Subcutaneous adipose tissue (tissue), 4 donors: ENCODE measurements around the gene SMR3B. TPM values are rescaled to one million over a fixed set of nuclear protein-coding genes. Genes with fewer than 3 reads are reported as not detected.

Source experiments
- total RNA-seq, 4 donors: library from RNA; depleted of rRNA; stranded (reverse); fragments of >200 nt; gene quantifications; one replicate each; pipeline ENCODE4 v1.1.0, GENCODE V29; 2016
- TF ChIP-seq, protein P1 (sequence below): fragments of 450-650 bp; IDR thresholded peaks from one replicate; pipeline ENCODE4 v1.5.1; 2016; ENCODE audit warnings: low read depth, mild to moderate bottlenecking, control low read depth, antibody characterized with exemption, moderate library complexity

Gene SMR3B
- total RNA-seq, 4 donors from 2014 or later: not detected

- TF ChIP-seq, protein P1, sequence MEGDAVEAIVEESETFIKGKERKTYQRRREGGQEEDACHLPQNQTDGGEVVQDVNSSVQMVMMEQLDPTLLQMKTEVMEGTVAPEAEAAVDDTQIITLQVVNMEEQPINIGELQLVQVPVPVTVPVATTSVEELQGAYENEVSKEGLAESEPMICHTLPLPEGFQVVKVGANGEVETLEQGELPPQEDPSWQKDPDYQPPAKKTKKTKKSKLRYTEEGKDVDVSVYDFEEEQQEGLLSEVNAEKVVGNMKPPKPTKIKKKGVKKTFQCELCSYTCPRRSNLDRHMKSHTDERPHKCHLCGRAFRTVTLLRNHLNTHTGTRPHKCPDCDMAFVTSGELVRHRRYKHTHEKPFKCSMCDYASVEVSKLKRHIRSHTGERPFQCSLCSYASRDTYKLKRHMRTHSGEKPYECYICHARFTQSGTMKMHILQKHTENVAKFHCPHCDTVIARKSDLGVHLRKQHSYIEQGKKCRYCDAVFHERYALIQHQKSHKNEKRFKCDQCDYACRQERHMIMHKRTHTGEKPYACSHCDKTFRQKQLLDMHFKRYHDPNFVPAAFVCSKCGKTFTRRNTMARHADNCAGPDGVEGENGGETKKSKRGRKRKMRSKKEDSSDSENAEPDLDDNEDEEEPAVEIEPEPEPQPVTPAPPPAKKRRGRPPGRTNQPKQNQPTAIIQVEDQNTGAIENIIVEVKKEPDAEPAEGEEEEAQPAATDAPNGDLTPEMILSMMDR: no peak
Observed at GRCh38 chr4:70397580-70397979, 14.6 kb downstream of the SMR3B start, which contains the start of gene OPRPN. Gene OPRPN, plus strand, starts transcription at chr4:70397940. Its CDS starts 1,346 bp downstream, at chr4:70399286.

GRCh38 chr4:70399319-70399718 is 16.4 kb downstream of the SMR3B start:
- TF ChIP-seq, protein P1: no peak

DNA sequence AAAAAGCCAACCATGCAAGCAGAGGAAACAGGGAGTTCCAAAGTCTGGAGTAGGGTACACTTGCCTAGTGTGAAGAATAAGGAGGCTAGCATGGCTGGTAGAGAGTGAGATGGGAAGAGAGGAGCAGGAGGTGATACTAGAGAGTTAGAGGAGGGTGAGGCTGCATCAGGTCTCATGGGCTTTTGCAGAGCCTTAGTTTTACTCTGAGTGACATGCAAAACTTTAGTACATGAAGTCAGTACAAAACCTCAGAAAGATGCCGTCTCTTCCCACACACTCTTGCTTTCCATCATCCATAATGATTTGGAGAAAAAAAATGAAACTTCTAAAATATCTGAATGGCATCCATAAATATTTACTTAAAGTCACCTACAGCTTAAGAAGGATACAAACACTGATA is 19.8 kb downstream of the SMR3B start:
- TF ChIP-seq, protein P1: no peak

GRCh38 chr4:70405765-70406164 is 22.8 kb downstream of the SMR3B start:
- TF ChIP-seq, protein P1: no peak

- TF ChIP-seq, protein P1: no peak
Observed at GRCh38 chr4:70425306-70425705, 42.4 kb downstream of the SMR3B start.

DNA sequence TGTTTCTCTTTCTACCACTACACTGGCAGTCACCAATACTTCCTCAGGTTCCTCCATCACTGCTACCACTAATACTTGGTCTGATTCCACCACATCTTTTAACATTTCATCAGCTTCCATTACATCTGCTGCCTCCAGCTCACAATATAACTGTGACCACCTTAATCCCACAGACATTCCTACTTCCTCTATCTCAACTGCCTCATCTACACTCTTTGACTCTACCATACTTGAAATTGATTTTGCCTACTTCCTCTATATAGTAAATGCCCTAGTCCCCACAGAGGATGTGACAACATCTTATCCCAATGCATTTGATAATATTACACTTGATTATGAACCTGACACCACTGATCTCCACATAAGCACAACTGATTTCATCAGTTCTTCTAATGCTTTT is 43.9 kb downstream of the SMR3B start:
- TF ChIP-seq, protein P1: no peak

- TF ChIP-seq, protein P1: no peak
Observed at GRCh38 chr4:70437197-70437596, 54.3 kb downstream of the SMR3B start.

Other genes starting within 250 kb of the SMR3B start
- gene PRR27, start 228.9 kb upstream of the SMR3B start, total RNA-seq: not detected
- not detected for gene ODAM, start 187.4 kb upstream of the SMR3B start, total RNA-seq
- gene FDCSP, start 157.0 kb upstream of the SMR3B start, total RNA-seq: not detected
- gene CSN3, start 140.5 kb upstream of the SMR3B start, total RNA-seq: not detected
- not detected for gene CABS1, start 48.1 kb upstream of the SMR3B start, total RNA-seq
- gene SMR3A, start 22.4 kb upstream of the SMR3B start, total RNA-seq: not detected
- not detected for gene OPRPN, start 14.8 kb downstream of the SMR3B start, total RNA-seq
- not detected for gene MUC7, start 89.1 kb downstream of the SMR3B start, total RNA-seq
- gene AMTN, start 135.4 kb downstream of the SMR3B start, total RNA-seq: not detected
- gene AMBN, start 209.1 kb downstream of the SMR3B start, total RNA-seq: not detected
- gene ENAM, start 245.6 kb downstream of the SMR3B start, total RNA-seq: under 1 TPM in 1 of 4 donors, not detected in 3; 0.16 TPM